ENCODE results near the gene ABTB2.
A peak's percentile ranks its signal among the peaks of the same experiment; 100 is the strongest.

Gene ABTB2

DNA sequence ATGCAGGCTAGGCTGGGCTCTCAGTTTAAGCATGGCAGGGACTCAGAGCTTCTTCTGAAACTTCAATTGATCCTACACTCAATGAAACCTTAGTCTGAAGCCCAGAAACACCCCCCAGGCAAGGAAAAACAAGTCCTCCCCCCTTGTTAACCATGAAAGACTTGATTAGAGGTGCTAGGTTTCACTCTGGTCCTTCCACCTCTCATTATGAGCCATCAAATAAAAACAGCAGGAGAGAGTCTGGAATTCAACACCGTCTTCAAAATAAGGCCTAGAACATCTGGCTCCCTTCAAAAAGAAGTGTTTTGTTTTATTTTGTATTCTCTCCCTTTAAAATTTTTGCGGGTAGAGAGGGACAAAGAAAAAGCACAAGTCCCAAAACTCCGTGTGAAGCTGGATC is 156.7 kb downstream of the ABTB2 start:
- H3K27ac ChIP-seq (ENCODE audit: low read depth, low read length): no peak overlapping the region
- H3K27me3 ChIP-seq (ENCODE audit: control insufficient read depth, insufficient read depth, low read length): no peaks in the 10 kb centered on the region
- H3K4me3 ChIP-seq (ENCODE audit: low read length): no peak overlapping the region
- no peak overlapping the region for H3K9ac ChIP-seq (ENCODE audit: low read length)
- H3K36me3 ChIP-seq (ENCODE audit: control insufficient read depth, insufficient read depth, low read length): no peaks in the 10 kb centered on the region
- H3K4me1 ChIP-seq (ENCODE audit: control insufficient read depth, insufficient read depth, low read length): no peaks in the 10 kb centered on the region

DNA sequence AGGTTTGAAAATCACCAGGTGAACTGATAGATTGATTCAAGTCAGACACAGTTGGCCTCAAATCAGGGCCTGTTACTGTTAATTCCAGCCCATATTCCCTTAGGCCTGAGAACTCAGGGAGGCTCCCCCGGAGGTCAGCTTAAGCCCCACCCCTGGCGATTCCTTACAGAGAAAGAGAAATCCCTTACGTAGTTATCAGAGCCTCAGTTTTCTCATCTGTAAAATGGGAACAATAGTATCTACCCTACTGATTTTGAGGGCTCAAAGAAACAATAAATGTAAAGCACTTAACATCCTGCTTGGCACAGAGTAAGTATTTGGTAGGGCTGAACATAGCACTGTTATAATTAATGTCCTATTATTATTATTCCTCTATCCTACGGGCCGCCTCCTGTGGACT is 158.3 kb downstream of the ABTB2 start:
- no peaks in the 10 kb centered on the region for H3K27me3 ChIP-seq (ENCODE audit: control insufficient read depth, insufficient read depth, low read length)
- no peaks in the 10 kb centered on the region for H3K36me3 ChIP-seq (ENCODE audit: control insufficient read depth, insufficient read depth, low read length)
- H3K4me1 ChIP-seq (ENCODE audit: control insufficient read depth, insufficient read depth, low read length): no peaks in the 10 kb centered on the region
- no peak overlapping the region for H3K4me3 ChIP-seq (ENCODE audit: low read length)
- H3K9ac ChIP-seq (ENCODE audit: low read length): no peak overlapping the region
- no peak overlapping the region for H3K27ac ChIP-seq (ENCODE audit: low read depth, low read length)

DNA sequence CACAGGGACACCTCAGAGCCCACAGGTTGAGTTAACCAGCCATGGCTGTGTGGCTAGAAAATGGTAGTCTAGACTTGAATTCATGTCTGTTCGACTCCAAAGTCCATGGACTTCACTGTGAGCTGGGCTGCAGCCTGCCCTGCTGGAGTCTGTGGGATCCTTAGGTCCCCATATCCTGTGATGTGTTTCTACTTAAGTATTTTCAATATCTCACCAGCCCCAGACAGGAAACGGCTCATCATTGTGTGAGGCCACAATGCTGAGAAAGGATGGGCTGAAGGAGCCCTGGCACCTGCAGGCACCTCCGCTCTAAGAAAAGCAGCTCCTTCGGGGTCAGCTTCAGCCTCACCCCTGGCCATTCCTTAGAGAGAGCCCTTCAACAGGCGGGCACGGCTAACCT is 159.3 kb downstream of the ABTB2 start:
- no peak overlapping the region for H3K27ac ChIP-seq (ENCODE audit: low read depth, low read length)
- H3K4me3 ChIP-seq (ENCODE audit: low read length): no peak overlapping the region
- no peaks in the 10 kb centered on the region for H3K4me1 ChIP-seq (ENCODE audit: control insufficient read depth, insufficient read depth, low read length)
- no peaks in the 10 kb centered on the region for H3K27me3 ChIP-seq (ENCODE audit: control insufficient read depth, insufficient read depth, low read length)
- H3K9ac ChIP-seq (ENCODE audit: low read length): no peak overlapping the region
- H3K36me3 ChIP-seq (ENCODE audit: control insufficient read depth, insufficient read depth, low read length): no peaks in the 10 kb centered on the region

DNA sequence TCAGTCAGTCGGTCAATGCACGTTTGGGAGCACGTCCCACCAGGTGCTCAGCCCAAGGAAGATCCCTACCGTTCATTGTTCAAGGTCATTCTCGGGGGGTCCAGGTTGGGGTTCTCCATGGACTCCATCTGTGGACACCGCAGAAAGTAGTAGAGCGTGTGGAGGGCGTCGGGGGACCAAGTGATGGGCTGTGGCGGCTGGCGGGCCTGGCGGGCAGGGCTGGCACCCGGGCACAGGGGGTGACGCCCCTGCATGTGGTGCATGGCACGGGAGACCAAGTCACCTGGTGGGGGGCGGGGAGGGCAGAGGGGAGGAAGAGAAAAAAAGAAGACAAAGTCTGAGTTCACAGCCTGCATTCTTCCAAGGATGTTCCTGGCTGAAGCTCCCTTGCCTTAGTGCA is 160.6 kb downstream of the ABTB2 start:
- H3K36me3 ChIP-seq (ENCODE audit: control insufficient read depth, insufficient read depth, low read length): no peaks in the 10 kb centered on the region
- no peak overlapping the region for H3K4me3 ChIP-seq (ENCODE audit: low read length)
- H3K27me3 ChIP-seq (ENCODE audit: control insufficient read depth, insufficient read depth, low read length): no peaks in the 10 kb centered on the region
- no peak overlapping the region for H3K9ac ChIP-seq (ENCODE audit: low read length)
- no peak overlapping the region for H3K27ac ChIP-seq (ENCODE audit: low read depth, low read length)
- H3K4me1 ChIP-seq (ENCODE audit: control insufficient read depth, insufficient read depth, low read length): peaks cover 9% of the 10 kb centered on the region

DNA sequence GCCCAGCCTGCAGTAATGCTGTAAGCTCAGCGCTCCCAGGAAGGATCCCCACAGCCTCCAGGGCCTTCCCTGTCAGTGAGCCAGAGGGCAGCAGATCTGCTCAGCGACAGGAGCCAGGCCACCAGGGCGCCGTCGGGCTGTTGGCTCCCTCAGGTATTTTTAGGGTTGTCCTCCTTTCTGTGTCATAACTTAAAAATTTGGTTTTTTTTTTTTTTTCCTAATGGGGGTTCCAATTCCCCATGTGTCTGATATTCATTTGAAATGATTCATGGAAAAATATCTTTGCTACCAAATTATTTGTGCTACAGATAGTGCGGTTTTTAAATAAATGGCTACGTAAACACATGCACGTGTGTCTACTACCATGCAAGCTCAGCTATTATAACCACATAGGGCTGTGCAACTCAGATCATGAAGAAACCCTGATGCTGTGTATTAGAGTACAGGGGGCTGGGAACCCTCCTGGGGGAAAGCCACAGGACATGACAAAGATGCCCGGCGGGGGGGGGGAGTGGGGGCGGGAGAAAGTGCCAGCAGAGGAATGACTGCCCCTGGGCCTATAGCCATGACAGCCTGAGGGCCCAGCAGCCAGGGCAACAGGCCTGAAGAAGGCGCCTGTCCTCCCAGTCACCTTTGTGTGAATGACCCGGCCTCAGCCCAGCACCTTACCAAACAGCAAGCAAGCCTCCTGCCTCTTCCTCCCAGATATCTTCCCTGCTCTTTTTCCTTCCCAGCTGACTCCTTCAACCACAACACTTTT is 163.1 kb downstream of the ABTB2 start:
- H3K9ac ChIP-seq (ENCODE audit: low read length): no peak overlapping the region
- H3K36me3 ChIP-seq (ENCODE audit: control insufficient read depth, insufficient read depth, low read length): no peaks in the 10 kb centered on the region
- H3K4me3 ChIP-seq (ENCODE audit: low read length): no peak overlapping the region
- H3K27ac ChIP-seq (ENCODE audit: low read depth, low read length): no peak overlapping the region
- no peaks in the 10 kb centered on the region for H3K27me3 ChIP-seq (ENCODE audit: control insufficient read depth, insufficient read depth, low read length)
- H3K4me1 ChIP-seq (ENCODE audit: control insufficient read depth, insufficient read depth, low read length): peaks cover 9% of the 10 kb centered on the region

DNA sequence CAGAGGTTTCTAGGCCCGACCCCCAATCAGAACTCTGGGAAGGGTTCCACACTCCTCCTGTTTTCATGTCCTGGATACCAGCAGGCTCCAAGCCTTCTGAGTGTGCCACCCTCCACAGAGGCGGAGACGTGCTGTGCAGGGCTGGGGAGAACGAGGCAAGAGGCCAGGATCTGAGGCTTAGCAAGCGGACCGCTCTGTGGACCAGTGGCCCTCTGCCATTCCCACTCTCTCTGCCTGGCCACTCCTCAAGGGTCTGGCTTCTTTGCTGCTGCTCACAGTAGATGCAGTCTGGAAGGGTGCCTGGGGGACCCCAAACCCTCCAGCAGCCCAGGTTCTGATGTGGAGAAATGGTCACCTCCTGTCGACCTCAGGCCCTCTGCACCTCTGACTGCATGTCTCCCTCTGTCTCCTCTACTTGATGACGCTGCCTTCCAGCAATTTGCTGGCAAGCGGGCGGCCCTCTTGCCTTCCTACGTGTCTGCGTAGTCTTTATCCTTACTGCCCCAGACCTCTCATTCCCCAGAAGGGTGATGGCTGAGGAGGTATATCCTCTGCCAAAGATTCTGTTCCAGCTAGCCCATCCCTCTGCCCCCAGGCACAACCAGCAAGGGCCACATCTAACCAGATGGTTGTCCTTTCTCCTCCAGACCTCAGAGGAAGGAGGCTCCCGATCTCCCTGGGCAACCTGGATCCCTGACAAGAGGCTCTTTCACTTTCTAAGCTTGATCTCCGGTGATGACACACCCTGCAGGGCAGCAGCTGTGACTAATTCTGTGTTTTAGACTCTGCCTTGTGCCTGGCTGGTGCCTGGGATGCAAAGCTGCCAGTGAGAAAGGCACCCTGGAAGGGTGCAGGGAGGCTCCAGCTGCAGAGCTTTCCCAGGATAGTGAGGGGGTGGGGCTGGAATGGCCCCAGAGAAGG is 165.1 kb downstream of the ABTB2 start:
- Histone ChIP-seq H3K4me3 (ENCODE audit: low read length) (no peak overlapping the region), H3K27me3 (ENCODE audit: control insufficient read depth, insufficient read depth, low read length) (no peaks in the 10 kb centered on the region), H3K27ac (ENCODE audit: low read depth, low read length) (peak overlapping the region; percentile 41), H3K4me1 (ENCODE audit: control insufficient read depth, insufficient read depth, low read length) (peaks cover 9% of the 10 kb centered on the region), H3K36me3 (ENCODE audit: control insufficient read depth, insufficient read depth, low read length) (no peaks in the 10 kb centered on the region), H3K9ac (ENCODE audit: low read length) (no peak overlapping the region)

DNA sequence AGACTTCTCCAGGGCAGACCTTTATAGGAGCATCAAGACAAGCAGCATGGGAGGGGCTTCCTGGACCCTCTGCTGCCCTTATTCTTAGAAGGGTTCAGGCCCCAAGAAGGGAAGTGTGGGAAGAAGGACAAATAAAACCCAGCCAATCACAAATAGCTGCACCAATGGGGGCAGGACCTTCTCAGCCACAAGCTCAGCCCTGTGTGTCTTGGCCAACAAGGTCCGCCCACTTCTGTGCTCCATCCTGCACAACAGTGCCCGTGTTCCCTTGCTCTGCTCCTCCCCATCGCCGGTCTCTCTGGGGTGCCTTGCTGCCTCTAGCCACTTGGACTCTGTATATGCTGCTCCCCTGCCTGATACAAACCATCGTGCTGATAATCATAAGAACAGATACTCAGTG is 166.2 kb downstream of the ABTB2 start:
- Histone ChIP-seq H3K4me3 (ENCODE audit: low read length) (no peak overlapping the region), H3K27ac (ENCODE audit: low read depth, low read length) (peak overlapping the region; percentile 41), H3K9ac (ENCODE audit: low read length) (no peak overlapping the region), H3K36me3 (ENCODE audit: control insufficient read depth, insufficient read depth, low read length) (no peaks in the 10 kb centered on the region), H3K4me1 (ENCODE audit: control insufficient read depth, insufficient read depth, low read length) (peaks cover 9% of the 10 kb centered on the region), H3K27me3 (ENCODE audit: control insufficient read depth, insufficient read depth, low read length) (no peaks in the 10 kb centered on the region)

DNA sequence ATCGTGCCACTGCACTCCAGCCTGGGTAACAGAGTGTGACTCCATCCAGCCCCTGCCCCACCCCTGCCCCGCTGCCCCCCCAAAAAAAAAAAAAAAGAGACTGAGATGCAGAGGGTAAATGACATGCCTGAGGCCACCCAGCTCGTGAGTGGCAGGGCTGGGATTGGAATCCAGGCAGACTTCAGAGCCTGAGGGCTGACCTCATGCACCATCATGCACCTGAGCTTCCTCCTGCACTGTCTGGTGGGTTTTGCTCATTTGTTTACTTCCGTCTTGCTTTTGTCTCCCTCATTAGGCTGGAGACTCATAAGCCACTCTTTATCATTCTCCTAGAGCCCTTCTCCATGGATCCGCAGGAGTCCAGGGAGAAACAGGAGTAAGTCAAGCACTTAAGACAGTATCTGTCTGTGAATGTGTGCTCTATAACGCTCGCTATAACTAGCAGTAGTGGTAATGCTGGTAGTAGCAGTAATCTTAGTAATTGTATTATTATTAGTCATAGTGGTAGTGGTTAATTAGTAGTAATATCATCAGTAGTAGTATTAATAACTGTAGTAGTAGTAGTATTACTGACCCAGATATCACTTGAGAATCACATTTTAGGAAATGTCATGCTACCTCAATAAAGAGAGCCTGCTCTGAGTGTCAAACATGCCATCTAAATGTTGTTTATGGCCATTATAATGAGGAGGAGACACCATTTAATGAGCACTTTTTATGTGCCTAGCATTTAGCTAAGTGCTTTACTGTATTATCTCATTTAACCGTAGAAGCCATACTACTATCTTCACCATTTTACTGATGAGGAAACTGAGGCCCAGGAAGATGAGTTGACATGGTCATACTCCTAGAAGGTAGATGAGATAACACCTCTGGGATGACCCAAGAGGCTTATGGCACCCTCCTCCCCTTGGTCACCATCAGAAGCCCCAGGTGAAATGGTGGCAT is 167.3 kb downstream of the ABTB2 start:
- Histone ChIP-seq H3K27me3 (ENCODE audit: control insufficient read depth, insufficient read depth, low read length) (no peaks in the 10 kb centered on the region), H3K4me3 (ENCODE audit: low read length) (no peak overlapping the region), H3K27ac (ENCODE audit: low read depth, low read length) (no peak overlapping the region), H3K9ac (ENCODE audit: low read length) (no peak overlapping the region), H3K4me1 (ENCODE audit: control insufficient read depth, insufficient read depth, low read length) (peaks cover 11% of the 10 kb centered on the region), H3K36me3 (ENCODE audit: control insufficient read depth, insufficient read depth, low read length) (no peaks in the 10 kb centered on the region)

DNA sequence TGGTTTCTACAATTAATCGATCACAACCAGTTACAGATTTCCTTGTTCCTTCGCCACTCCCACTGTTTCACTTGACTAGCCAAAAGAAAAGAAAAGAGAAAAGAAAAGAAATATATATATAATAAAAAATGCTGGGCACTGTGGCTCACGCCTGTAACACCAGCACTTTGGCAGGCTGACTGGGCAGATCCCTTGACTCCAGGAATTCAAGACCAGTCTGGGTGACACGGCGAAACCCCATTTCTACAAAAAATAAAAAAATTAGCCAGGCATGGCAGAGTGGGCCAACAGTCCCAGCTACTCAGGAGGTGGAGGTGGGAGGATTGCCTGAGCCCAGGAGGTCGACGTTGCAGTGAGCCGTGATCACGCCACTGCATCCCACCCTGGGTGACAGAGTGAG is 168.6 kb downstream of the ABTB2 start:
- Histone ChIP-seq H3K9ac (ENCODE audit: low read length) (no peak overlapping the region), H3K4me3 (ENCODE audit: low read length) (no peak overlapping the region), H3K27ac (ENCODE audit: low read depth, low read length) (no peak overlapping the region), H3K36me3 (ENCODE audit: control insufficient read depth, insufficient read depth, low read length) (no peaks in the 10 kb centered on the region), H3K4me1 (ENCODE audit: control insufficient read depth, insufficient read depth, low read length) (peaks cover 11% of the 10 kb centered on the region), H3K27me3 (ENCODE audit: control insufficient read depth, insufficient read depth, low read length) (no peaks in the 10 kb centered on the region)

DNA sequence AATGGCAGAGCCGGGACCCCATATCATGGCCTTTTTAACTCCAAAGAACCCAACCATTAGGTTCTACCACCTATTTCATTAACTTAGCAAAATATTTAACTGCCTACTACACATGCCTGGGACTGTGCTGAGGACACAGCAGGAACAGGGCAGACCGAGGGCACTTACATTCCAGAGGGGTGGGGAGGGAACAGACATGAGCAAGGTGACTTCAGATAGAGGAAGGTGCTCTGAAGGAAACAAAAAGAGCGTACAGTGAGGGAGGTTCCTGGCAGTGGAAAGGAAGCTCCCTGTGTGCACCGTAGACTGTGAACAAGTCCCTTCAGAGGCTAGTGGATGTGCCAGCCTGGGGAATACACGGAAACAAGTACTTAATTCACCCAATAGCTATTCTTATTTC is 169.6 kb downstream of the ABTB2 start:
- Histone ChIP-seq H3K36me3 (ENCODE audit: control insufficient read depth, insufficient read depth, low read length) (no peaks in the 10 kb centered on the region), H3K27me3 (ENCODE audit: control insufficient read depth, insufficient read depth, low read length) (no peaks in the 10 kb centered on the region), H3K27ac (ENCODE audit: low read depth, low read length) (no peak overlapping the region), H3K9ac (ENCODE audit: low read length) (no peak overlapping the region), H3K4me3 (ENCODE audit: low read length) (no peak overlapping the region), H3K4me1 (ENCODE audit: control insufficient read depth, insufficient read depth, low read length) (peaks cover 9% of the 10 kb centered on the region)

DNA sequence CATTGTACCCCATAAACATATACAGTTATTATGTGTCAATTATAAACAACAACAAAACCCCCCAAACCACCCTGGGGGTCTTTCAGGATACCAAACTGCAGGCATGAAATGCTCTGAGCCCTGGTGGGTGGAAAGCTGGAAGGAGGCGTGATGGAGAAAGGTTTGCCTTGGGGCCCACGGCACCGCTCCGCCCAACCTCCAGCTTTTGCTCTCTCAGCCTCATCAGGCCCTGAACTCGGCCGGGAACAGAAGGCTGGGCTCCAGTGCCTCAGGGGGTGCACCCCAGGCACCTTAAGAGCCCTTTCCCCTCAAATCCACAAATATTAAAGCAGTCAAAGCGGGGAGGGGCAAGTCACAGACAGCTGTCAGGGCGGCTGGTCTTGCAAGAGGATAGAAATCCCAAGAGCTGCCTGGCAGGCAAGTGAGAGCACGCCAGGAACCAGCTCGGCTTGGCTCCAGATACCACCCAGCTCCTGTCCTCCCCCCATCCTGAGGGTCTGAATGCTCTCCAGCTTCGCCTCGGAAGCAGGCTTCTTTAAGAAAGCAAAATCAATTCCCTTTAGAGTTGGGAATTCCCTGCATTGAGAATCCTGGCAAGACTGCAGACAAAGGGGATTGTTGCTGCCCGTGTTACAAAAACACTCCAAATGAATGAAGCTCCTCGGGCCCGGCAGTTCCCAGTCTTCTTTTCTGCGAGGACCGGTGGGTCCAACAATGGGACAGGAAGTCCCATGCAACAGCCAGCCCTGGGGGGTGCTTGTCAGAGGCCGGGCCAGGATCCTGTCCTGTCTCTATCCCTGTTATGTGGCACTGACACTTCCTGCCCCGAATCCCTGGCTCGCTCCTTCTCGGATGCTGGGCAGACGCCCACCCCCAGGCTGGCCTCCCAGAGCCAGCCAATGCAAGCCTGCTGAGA is 171.6 kb downstream of the ABTB2 start:
- H3K27me3 ChIP-seq (ENCODE audit: control insufficient read depth, insufficient read depth, low read length): no peaks in the 10 kb centered on the region
- H3K9ac ChIP-seq (ENCODE audit: low read length): no peak overlapping the region
- no peak overlapping the region for H3K4me3 ChIP-seq (ENCODE audit: low read length)
- H3K36me3 ChIP-seq (ENCODE audit: control insufficient read depth, insufficient read depth, low read length): no peaks in the 10 kb centered on the region
- peaks cover 3% of the 10 kb centered on the region for H3K4me1 ChIP-seq (ENCODE audit: control insufficient read depth, insufficient read depth, low read length)
- no peak overlapping the region for H3K27ac ChIP-seq (ENCODE audit: low read depth, low read length)

Measured in rectal smooth muscle tissue (tissue), 1 donor.